ENCODE measurements around the gene GPBP1L1. TPM values are rescaled to one million over a fixed set of nuclear protein-coding genes. Genes with fewer than 3 reads are reported as not detected.
"Not testable (repeated sequence)": the region's sequence is repeated elsewhere in the genome, so short reads cannot be mapped to it uniquely, and the experiment has no call there.

The GPBP1L1 gene
- total RNA-seq, 4 donors from 2014 or later, result 161 to 258 (median 238) TPM

DNA sequence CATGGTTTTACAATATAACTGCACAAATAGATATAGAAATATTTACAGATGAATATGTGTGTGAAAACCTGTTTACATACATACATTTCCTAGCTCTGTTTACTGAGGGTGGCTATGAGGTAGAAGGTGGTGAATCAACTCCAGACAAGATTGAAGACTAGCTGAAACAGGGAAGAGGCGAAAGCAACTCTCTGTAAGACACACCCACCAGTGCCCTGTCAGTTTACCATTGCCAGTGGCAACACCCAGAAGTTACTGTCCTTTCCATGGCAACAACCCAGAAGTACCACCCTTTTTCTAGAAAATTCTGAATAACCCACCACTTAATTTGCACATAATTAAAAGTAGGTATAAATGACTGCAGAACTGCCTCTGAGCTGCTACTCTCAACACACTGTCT, 18.3 kb upstream of the GPBP1L1 start:
- no peak for DNase-seq
- no peaks in the 10 kb centered on the region for H3K4me1 ChIP-seq
- peaks cover 0 to 5% (median 0%) of the 10 kb centered on the region in 4 donors for H3K9me3 ChIP-seq
- peaks cover 0 to 17% (median 0%) of the 10 kb centered on the region in 3 donors for H3K36me3 ChIP-seq
- no peak overlapping the region for H3K27ac ChIP-seq
- H3K27me3 ChIP-seq, result no peaks in the 10 kb centered on the region
- TF ChIP-seq CTCF (IDR thresholded peaks at IDR 0.05), result no peak
- no peak for TF ChIP-seq POLR2A (IDR thresholded peaks at IDR 0.05)
- H3K4me3 ChIP-seq, result no peak overlapping the region

DNA sequence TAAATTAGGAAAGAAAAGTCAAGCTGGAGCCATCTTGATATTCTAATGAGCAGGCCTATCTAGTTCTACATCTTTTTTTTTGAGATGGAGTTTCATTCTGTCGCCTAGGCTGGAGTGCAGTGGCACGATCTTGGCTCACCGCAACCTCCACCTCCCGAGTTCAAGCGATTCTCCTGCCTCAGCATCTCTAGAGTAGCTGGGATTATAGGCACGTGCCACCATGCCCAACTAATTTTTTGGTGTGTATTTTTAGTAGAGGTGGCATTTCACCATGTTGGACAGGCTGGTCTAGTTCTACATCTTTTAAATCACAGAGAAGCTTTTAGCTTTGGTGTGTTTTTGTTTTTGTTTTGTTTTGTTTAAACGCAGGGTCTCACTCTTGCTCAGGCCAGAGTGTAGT, 8.5 kb upstream of the GPBP1L1 start:
- no peak for DNase-seq
- no peaks in the 10 kb centered on the region for H3K9me3 ChIP-seq

DNA sequence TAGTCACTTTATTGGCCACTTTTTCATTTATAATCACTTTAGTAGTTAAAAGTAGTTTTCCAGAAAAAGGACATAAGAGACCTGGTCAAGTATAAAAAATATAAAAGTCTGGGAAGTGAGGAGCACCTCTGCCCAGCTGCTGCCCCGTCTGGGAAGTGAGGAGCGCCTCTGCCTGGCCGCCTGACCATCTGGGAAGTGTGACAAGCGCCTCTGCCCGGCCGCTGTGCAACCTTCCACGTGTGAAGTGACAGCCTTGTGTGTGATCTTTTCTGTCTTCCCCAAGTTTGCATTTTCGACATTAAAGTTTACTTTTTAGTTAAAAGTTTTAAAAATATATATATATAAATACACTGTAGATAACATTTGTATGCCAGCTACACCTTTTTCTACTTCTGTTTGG, 7.5 kb upstream of the GPBP1L1 start:
- H3K36me3 ChIP-seq, result peaks cover 0 to 60% (median 0%) of the 10 kb centered on the region in 3 donors
- not testable (repeated sequence) for H3K27ac ChIP-seq

More for the DNA sequence above, 8.5 kb upstream of the GPBP1L1 start:
- Histone ChIP-seq H3K4me3 (no peak overlapping the region), H3K27ac (no peak overlapping the region), H3K4me1 (no peaks in the 10 kb centered on the region), H3K27me3 (no peaks in the 10 kb centered on the region), H3K36me3 (peaks cover 0 to 60% (median 0%) of the 10 kb centered on the region in 3 donors)
- no peak for TF ChIP-seq POLR2A (IDR thresholded peaks at IDR 0.05)
- no peak for TF ChIP-seq CTCF (IDR thresholded peaks at IDR 0.05)

DNA sequence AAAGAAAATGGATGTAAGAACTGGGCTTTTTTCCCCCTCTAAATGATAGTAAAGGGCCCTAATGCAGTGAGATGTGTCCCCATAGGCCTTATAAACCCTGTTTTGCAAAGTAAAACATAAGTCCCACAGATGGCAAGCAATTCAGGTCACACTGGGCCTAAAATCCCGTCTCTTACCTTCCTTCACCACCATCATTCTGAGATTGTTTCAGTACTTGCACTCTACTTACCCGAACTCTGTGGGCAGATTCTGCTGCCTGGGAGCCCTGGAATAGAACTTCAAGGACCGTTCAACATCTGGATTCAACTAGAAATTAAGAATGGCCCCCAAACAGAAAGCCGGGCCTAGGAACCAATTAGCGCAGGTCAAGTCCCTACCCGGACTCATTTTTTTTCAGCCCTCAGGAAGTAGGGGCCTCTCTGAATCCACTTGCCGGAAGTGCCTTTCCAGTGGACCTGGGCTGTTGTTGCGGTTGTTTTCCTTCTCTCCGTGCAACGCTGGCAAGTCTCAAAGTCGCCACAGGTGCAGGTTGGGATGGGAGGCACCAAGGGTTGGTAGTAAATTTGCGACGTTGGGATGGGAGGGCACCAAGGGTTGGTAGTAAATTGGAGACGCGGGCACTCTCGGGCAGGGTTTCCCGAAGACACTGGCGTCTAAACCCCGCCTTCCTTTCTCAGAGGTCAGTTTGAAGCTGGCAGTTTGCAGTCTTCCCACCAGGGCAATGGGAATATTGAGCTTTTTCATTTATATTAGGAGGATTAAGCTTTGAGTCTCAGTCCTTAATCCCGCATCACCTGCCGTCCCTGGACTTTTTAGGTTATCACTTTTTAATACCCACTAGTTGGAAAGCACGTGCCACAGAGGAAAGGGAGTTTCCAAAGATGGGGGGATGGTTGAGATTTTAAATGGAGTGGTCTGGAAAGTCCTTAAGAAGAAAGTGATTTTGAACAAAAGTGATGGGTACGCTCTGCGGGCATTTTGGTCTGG, 1.7 kb upstream of the GPBP1L1 start, which contains the start of gene TMEM69:
Gene TMEM69, plus strand, starts transcription at position 428 of the 987 bp plus-strand sequence. CDS start 2,888 bp downstream, outside the sequence.
- peak in 1 of 2 donors; percentile 18 for TF ChIP-seq POLR2A (IDR thresholded peaks at IDR 0.05)
- peak in 3 of 6 experiments; percentile 49 to 61 (median 55) for TF ChIP-seq CTCF (IDR thresholded peaks at IDR 0.05)
- Histone ChIP-seq H3K27ac (peak within 1 kb of the TSS; percentile 95 to 99 (median 96)), H3K4me3 (peak within 1 kb of the TSS; percentile 62 to 98 (median 83)), H3K27me3 (no peaks in the 10 kb centered on the region), H3K9me3 (no peaks in the 10 kb centered on the region), H3K4me1 (peaks cover 0 to 11% (median 1%) of the 10 kb centered on the region in 4 donors), H3K36me3 (peaks cover 0 to 13% (median 0%) of the 10 kb centered on the region in 3 donors)
- DNase-seq, result peak; percentile 58 to 82 (median 82)

More for the DNA sequence above, 7.5 kb upstream of the GPBP1L1 start:
- not testable (repeated sequence) for H3K4me1 ChIP-seq, H3K4me3 ChIP-seq, DNase-seq, H3K27me3 ChIP-seq, H3K9me3 ChIP-seq

DNA sequence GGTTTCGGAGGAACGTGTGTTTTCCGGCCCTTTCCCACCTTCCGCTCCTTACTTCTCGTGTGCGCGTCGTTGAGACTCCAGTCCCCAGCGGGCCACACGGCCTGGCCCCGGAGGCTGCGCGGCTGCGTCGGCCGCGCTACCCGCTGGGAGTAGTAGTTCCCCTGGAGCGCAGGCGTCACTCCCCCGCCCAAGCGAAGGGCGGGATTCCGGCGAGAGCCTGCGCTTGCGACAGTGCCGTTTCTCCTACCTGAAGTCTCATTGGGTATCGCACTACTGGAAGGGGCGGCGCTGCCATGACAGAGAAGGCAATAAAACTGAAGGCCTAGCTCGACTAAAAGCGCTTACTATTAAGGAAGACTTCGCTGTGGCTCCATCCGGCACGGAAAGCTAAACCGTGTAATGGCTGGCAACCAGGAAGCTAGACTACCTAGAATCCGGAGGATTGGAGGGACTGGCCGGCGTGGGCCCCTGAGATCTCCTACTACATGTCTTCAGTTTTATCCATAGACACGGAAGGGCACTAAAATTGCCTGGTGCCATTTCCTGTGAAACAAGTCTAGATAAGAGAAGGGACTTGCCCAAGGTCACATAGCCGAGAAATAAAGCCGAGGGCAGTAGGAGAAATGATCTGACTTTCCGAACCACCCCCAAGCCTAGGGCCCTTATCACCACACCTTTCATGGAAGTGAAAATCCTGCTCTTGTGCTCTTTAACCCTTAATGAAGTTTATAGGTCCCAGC, 851 bp upstream of the GPBP1L1 start:
- H3K4me3 ChIP-seq, result peak overlapping the region; percentile 62 to 98 (median 83)

More for the DNA sequence above, 851 bp upstream of the GPBP1L1 start:
- Histone ChIP-seq H3K9me3 (no peaks in the 10 kb centered on the region), H3K27ac (peak overlapping the region; percentile 95 to 99 (median 96)), H3K36me3 (peaks cover 0 to 12% (median 0%) of the 10 kb centered on the region in 3 donors), H3K4me1 (peaks cover 0 to 18% (median 1%) of the 10 kb centered on the region in 4 donors), H3K27me3 (no peaks in the 10 kb centered on the region)
- TF ChIP-seq CTCF (IDR thresholded peaks at IDR 0.05), result no peak
- TF ChIP-seq POLR2A (IDR thresholded peaks at IDR 0.05), result peak; percentile 77 to 94
- peak; percentile 96 to 99 (median 97) for DNase-seq
